HG03432 (cell line): ENCODE data around the gene ATP7A.
"Not testable (repeated sequence)": the region's sequence is repeated elsewhere in the genome, so short reads cannot be mapped to it uniquely, and the experiment has no call there.

Experiments used
- ATAC-seq: cut with Tn5 transposase; IDR thresholded peaks from one replicate; pipeline ENCODE4 v1.9.1; 2021; ENCODE audit warnings: mild to moderate bottlenecking, moderate library complexity; ENCODE audit not compliant: unreplicated experiment

ATP7A gene

DNA sequence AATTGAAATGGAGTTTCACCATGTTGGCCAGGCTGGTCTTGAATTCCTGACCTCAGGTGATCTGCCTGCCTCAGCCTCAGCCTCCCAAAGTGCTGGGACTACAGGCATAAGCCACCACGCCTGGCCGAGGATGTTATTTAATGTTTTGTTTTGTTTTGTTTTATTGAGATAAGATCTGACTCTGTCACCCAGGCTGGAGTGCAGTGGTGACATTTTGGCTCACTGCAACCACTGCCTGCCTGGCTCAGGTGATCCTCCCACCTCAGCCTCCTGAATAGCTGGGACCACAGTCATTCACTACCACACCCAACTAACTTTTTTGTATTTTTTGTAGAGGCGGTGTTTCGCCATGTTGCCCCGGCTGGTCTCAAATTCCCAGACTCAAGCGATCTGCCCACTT is 34.5 kb downstream of the ATP7A start:
- ATAC-seq: not testable (repeated sequence)

DNA sequence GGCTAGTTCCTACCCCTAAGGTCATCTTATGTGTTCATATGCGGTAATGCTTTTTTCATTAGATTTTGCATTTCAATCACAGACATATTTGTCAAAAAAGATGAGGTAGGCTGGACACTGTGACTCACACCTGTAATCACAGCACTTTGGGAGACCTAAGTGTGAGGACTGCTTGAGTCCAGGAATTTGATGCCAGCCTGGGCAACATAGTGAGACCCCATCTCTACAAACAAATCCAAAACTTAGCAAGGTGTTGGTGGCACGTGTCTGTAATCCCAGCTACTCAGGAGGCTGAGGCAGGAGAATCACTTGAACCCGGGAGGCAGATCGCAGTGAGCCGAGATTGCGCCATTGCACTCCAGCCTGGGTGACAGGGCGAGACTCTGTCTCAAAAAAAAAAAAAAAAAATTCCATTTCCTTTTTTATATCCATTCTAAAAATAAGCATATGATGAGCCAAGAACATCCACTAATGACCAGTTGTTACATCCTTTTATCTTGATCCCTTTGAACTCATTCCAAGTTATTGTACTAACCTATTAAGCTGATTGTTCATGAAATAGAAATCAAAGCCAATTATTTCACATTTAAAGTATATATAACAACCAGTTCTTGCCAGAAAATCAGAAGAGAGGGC is 35.5 kb downstream of the ATP7A start:
- ATAC-seq: no peak

DNA sequence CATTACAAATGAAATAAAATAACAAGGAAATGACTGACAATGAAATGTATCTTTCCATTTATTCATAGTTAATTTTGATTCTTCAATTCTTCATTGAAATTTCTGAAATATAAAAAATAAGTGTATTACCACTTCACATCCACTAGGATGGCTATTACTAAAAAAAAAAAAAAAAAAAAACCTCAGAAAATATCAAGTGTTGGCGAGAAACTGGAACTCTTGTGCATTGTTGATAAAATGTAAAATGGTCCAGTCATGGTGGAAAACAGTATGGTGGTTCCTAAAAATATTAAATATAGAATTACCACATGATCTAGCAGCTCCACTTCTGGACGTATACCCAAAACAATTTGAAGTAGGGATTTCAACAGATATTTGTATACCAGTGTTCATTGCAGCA is 36.1 kb downstream of the ATP7A start:
- ATAC-seq: no peak

DNA sequence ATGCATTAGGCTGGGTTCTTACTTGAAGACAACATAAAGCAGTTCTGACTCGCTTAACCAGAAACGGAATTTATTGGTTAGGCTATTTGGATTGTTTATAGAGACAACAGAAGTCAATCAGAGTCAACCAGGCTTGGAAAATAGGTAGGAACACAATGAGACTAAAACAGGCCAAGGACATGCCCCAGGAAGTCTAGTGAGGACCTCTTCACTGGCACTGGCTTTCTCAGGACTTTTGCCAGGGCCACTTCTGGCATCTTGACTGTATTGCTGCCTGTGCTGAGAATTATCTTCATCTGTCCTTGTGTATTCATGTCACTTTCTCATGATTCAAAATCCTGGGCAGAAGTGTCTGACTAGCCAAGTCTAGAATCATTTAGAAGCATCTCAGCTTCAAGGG is 39.3 kb downstream of the ATP7A start:
- ATAC-seq: no peak

DNA sequence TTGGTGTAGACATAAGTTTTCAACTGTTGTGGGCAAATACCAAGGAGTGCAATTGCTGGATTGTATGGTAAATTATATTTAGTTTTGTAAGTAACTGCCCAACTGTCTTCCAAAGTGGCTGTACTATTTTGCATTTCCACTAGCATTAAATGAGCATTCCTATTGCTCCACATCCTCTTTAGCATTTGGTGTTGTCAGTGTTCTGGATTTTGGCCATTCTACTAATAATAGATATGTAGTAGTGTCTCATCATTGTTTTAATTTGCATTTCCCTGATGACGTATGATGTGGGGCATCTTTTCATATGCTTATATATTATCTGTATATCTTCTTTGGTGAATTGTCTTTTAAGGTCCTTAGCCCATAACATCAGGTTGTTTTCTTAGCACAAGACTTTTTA is 41.7 kb downstream of the ATP7A start:
- ATAC-seq: no peak

DNA sequence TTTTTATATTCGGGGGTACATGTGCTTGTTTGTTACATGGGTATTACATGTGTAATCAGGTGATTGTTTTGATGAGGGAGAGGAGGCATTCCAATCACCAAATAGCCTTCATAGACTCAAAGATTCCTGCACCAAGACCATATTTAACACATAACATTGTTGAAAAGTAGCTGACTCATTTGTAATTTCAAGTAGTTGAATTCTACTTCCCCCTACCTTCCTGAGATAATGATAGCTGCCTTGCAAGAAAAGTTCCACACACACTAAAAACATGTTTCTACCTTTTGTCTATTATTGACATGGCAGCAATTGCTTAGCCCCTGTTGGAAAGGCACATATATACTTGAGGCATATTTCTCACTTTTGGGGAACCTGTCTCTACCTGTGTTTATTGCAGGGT is 42.8 kb downstream of the ATP7A start:
- ATAC-seq: no peak

DNA sequence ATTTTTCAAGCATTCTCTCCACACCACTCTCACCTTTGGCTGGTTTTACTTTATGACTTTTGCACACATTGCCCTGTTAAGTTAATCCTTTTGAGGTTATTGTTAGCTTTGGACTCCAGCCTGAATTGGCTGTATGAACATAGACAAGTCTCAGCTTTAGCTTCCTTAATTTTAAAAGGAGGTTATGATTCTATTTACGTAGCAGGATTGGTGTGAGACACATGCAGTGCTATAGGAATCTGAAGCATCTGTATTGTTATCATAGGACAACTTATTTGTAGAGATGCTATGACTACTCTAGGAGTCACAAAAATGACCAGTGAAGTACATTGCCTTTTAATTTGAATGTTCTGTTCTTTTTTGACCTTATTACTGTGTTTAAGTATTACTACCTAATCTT is 43.2 kb downstream of the ATP7A start:
- no peak for ATAC-seq

DNA sequence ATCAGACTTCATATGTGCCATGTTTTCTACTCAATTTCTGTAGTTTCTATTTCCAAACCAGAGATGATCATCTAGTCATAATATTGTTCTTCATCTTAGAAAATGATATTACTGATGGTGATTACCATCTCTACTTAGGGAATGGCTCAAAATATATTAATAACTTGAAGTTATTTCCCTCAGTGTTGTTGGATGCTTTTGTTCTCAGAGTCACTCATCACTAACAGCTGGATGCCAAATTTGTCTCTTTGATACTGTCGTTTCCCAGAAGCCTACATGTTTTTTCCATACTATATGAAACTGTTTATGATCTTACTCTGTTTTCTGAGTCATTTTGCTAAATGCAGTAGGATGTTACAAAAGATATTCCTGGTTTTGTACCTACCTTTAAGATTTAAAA is 50.1 kb downstream of the ATP7A start:
- ATAC-seq: no peak

DNA sequence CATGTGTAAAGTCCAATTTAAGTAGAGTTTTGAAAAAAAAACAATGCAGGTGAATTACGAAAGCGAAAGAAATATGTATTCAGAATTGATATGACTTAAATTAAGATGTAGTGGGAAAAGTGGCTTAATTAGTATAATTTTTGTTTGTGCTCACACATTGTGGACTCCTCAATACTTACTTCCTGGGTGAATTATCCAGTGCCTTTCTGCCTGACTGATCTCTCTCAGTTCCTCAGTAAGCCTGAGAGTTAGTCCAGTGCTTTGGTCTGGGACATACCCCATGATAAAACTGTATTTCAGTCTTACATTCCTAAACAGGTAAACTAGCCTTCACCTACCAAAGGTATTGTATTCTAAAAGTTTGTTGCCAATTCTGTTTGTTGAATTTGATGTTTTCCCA is 50.6 kb downstream of the ATP7A start:
- no peak for ATAC-seq

DNA sequence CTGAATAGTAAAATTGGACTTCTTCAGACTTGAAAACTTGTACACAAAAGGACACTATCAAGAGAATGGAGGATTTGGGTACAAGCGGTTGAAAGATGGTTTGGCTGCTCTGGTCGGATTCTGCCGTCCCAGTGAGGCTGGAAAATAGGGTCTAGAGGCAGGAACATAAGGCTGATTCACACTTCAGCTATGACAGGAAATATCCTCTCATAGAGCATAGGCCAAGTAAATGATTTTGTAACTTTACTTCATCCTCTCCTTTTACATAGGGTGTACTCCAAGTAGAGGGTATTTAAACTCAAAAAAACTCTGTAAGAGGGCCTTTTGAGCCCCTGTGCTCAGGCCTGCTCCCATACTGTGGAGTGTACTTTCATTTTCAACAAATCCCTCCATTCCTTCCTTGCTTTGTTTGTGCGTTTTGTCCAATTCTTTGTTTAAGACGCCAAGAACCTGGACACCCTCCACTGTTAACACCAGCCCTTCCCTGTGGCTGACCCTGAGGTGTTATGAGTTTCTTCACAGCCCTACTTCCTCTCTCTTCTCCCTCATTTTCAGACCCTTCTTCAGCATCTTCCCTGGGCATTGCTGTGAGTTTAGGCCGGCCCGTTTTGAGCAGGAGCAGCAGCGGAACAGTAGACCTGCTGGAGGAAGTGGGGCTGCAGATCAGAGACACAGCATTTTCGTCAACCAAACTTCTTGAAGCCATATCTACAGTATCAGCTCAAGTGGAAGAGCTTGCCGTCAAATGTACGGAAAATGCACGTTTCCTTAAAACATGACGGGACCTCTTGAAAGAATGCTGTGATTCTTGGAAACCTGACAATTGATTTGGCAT is 51.8 kb downstream of the ATP7A start:
- ATAC-seq: no peak

DNA sequence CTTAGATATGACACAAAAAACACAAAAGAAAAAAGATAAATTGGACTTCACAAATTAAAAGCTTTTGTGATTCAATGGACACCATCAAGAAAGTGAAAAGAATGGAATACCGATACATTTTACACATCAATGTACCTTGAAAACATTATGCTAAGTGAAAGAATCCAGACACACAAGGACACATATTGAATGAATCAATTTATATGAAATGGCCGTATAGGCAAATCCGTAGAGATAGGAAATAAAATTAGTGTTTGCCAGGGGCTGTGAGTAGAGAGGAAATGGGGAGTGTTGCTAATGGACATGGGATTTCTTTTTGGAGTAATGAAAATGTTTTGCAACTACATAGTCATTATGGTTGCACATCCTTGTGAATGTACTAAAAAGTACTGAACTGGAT is 55.9 kb downstream of the ATP7A start:
- no peak for ATAC-seq

DNA sequence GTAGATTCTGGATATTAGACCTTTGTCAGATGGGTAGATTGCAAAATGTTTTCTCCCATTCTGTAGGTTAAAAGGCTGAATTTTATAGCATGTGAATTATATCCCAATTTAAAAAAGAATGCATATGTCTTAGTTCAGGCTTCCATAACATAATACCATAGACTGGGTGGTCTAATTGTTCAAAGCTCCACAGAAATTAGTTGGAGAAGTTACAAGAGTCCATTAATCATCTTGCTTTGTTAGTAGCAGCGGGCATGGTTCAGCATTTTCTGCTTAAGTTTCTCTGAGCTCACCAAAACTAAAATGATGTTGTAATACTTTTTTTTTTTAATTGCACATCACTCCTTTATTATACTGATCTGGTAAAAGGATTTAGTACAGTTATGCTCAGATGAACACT is 57.1 kb downstream of the ATP7A start:
- ATAC-seq: no peak

DNA sequence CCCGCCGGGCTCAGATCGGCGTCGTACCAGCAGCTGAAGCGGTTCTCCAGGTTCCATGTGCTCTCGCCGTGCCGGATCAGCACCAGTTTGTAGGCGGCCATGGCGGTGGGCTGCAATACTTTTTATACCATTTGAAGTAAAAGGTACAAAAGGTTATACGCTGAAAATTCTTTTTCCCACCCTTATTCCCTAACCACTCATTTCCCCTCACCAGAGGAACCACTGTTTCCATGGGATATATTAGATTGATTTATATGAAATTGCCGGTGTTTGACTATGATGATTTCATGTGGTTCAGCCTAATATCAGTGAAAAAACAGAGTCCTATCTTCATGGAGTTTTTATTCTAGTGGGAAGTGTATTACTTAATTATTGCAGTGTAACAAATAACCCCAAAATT is 59.0 kb downstream of the ATP7A start, which contains the start of gene PGAM4:
PGAM4 (minus strand) TSS at position 101 of the 400 bp plus-strand sequence; CDS start at position 101, 0 bp downstream.
- ATAC-seq: no peak

DNA sequence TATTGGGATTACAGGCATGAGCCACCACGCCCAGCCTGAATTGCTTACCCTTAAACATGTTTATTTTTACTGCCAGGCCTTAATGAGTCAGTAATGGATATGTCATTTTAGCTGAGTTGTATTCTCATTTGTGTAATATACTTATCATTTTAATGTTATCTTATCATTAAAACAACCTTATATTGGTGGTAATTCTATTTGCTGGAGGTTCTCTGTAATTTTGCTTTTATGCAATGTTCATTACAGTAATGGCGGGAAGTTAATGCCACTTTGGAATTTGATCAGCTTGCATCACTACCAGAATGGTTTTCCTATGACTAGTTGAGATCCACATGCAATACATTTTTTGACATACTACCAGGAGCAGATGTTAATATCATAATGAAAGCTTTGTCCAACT is 65.3 kb downstream of the ATP7A start:
- ATAC-seq: no peak

DNA sequence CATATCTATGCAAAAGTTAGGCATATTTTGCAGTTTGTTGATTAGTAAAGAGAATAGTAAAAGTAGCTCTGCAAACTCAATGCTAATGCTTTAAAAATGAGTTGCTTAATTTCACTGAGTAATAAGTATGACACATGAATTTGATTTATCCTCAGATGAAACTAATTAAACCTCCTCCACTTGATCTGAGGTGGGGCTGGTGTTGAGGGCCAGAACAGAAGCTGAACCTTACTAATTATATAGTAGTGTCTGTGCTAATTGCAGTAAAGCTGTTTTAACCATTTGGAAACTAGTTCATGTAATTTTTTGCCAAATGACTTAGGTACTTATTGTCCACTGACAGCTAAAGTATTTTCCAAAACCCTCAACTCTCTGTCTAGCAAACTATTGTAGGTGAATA is 66.6 kb downstream of the ATP7A start:
- ATAC-seq: no peak

DNA sequence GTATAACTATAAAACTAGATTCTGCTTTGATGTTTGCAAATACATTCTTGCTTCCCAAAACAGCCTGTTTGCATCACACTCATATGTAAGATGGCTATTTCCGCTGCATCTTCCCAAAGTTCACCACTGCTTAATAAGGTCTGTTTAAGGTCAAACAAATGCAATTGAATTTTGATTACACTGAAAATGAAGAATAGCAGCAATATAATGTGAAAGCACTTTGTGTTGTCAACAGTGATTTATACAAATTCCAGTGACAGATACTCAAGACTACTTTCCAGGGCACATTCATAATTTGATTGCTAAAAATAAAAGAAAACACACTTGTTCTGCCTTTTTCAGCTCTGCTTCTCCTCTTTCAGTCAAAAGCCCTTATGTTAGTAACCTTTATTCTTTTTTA is 67.0 kb downstream of the ATP7A start:
- no peak for ATAC-seq

DNA sequence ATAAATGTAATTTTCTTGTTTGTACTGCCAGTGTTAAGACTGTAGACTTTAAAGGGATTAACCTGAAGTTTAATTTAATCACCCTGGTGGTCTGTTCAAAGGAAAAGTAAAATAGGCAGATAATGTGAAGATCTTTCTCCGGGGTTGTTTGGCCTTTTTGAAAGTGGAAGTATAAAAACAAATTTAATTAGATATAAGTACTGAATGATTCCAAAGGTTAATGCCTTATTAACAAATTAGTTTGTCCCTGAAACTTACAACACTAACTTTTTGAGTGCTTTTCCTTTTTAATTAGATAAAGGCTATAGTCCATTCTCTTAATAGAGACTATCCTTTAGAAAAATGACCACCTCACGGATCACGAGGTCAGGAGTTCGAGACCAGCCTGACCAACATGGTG is 69.4 kb downstream of the ATP7A start:
- no peak for ATAC-seq

DNA sequence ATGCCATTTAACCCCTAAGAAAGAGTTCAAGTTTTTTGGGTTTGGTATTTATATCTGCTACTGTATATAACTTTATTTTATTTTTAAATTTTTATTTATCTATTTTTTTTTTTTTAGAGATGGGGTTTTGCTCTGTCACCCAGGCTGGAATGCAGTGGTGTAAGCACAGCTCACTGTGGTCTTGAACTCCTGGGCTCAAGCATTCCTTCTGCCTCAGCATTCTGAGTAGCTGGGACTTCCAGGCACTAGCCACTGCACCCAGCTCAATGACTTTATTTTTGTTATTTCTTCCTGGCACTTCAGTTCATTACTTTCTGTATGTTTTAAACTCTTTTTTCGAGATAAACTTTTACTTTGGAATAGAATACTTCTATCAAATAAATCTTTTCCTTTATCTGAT is 101.4 kb downstream of the ATP7A start:
- no peak for ATAC-seq

DNA sequence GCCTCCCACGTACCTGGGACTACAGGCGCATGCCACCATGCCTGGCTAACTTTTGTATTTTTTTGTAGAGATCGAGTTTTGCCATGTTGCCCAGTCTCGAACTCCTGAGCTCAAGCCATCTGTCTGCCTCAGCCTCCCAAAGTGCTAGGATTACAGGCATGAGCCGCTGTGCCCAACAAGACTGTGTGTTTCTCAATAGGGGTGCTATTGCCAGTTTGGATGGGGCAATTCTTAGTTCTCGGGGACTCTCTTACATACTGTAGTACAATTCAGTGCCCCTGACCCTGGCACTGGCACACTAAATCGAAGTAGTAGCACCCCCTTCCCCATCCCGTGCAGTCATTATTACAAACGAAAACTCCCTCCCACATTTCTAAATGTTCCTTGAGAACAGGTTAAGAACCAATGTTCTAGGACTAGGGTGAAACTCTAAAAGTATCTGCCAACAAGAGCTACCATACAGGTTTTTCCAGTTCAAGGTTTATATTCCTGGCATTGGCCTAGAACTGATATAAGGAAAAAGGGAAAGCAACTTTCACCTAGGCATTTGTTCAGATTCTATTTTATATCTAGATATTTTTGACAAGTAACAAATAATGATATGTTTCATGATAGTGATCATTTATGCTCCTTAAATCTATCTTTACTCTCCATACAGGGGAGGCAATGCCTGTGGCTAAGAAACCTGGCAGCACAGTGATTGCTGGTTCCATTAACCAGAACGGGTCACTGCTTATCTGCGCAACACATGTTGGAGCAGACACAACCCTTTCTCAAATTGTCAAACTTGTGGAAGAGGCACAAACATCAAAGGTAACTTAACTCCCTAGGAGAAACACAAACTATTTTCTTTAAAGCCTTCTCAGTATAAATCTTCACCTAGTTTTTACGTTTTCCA is 109.3 kb downstream of the ATP7A start:
- no peak for ATAC-seq

DNA sequence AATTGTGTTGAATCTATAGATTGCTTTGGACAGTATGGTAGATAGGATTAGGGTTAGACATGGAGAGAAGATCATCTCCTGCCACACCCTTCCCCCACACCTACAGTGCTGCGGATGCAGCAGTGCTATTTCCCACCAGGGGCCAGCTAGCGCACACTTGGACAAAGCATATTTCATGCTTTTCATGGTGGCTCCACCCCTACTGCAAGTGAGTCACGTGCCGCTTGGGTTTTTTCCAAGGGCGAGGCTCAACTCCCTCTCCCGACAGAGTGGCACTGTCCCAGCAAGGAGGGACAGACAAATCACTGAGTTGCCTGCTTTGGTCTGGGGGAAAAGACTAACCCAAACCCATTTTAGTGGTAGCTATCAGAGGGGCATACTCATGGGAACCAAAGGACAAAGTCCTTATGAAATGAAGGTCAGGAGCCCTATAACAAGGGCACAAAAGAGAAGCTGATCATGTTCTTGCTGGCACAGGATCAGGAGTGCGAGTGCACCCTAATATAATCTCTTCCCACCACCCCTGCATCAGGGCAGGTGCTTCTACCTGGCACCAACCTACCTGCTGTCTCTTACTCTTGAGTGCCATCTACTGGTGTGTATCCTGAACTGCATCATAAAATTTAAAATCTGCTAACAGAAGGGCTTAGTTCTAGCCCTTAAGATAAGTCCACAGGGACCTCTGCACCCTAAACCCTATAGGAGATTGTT is 114.0 kb downstream of the ATP7A start:
- ATAC-seq: no peak

DNA sequence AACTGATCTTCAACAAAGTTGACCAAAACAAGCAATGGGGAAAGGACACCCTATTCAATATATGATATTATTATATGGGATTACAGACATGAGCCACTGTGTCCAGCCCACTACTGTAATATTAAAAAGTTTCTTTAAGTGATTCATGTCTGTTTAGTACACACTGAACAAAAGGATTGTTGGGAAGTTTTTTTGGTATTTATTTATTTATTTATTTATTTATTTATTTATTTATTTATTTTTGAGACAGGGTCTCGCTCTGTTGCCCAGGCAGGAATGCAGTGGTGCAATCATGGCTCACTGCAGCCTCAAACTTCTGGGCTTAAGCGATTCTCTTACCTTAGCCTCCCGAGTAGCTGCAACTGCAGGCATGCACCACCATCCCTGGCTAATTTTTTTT is 117.3 kb downstream of the ATP7A start:
- no peak for ATAC-seq
